HG03103 (cell line): Measurements from ENCODE around the gene C5orf63.
"Not testable (repeated sequence)": the region's sequence is repeated elsewhere in the genome, so short reads cannot be mapped to it uniquely, and the experiment has no call there.

Experiments
- ATAC-seq: cut with Tn5 transposase; IDR thresholded peaks from one replicate; pipeline ENCODE4 v1.9.1; 2021; ENCODE audit warnings: low read depth; ENCODE audit not compliant: unreplicated experiment

C5orf63 gene

DNA sequence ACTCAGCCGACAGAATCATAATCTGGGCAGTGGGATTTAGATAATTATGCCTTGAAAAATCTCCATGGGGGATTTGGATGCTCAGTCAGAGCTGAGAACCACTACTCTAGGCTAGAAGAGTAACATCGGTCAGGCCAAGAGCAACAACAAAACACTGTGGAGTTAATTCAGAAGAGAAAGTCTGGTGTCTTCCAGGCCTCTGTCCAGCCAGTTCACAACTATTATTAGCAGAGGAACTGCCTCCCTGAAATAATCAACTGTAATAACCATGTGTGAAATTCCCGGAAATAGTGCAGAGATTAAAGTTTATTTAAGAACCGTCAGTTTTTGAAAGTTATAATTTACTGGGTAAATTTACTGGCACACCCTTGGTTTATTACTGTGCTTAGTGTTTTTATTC, 34.8 kb downstream of the C5orf63 start:
- no peak for ATAC-seq

DNA sequence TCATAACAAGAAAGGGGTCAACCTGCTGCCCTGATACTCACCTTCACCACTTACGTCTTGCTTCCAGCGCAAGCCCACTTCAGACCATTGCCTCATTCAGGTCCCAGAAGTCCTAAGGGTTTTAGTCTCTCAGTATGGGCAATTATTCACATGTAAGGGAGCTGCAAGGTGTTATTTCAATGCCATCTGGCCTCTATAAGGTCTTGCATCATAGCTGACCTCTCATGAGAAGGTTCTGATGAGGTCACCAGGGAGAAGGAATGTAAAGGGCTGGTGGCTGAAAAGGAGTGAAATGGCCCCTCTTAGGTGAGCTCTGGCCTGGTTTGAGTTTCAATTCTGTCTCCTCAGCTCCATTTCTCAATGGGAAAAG, 41.5 kb downstream of the C5orf63 start:
- no peak for ATAC-seq

DNA sequence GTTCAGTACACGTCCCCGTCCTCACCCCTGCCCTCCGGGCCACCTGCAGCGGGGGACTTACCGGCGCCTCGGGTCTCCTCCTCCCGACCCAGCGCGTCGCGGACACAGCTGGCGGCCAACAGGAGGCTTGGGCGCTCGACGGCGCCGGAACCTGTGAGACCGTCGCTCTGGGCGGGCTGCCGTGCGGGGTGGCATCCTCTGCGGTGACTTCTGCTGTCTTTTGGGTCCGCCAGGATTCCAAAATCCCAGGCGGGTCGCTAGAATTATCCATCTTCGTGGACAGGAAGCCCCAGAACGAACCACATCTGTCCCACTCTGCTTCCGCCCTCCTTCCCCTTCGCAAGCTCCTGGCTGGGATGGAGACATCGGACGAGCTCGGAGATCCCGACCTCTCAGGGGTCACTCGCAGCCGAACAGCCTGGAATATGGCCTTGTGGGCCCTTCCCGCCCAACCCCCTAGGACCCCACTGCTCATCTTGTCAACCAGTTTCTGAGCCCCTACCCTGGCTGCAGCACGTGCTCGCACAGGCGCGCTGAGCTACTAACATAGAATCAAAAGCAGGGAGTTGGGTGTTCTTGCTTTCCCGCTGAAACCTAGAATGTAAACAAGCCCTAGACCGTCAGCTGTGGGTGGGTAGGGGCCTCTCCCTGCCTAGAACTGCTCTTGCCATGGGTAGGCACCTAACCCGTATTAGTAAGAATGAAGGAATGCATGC, 42.0 kb downstream of the C5orf63 start:
- no peak for ATAC-seq

DNA sequence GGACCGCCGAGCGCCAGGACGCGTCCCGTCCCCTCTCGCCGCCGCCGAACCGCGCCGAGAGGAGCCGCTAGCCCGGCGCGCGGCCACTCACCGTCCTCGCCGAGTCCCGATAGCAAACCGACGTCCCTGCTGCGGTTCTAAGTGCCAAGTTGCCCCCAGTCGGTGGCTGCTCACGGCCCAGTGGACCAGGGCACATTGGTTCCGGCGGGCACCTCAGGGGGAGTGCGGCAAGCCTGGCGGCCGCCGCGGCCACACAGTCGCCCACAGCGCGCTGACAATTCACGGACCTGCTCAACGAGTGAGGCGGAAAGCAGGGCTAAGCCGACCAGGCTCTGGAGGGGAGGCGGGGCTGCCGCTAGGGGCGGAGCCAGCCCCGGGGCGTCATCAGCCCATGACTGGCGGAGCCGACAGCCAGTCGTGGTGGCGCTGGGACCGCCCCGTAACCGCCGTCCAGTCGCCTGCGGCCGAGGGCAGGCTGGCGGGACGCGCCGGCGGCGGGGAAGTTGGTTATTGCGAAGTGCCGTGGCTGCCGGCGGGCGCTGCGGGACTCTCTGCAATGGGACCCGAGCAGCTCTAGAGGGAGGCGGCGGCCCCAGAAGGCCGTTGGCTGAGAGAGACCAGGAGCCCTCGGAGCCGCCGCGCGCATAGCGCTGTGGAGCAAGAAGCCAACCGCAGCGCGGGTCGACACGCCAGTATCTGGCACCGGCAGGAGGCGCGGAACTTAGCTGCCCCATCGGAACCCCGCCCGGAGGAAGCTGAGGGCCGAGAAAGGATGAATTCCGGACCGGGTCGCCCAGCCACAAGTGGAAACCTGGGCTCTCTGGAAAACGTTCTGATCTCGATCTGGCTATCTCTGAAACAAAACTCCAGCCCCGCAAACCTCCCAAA, 42.8 kb downstream of the C5orf63 start, which contains the start of gene MARCHF3:
TSS of gene MARCHF3 (minus strand) at position 300 of the 888 bp plus-strand sequence. CDS start 112,387 bp downstream, outside the sequence.
- ATAC-seq = peak; percentile 93

DNA sequence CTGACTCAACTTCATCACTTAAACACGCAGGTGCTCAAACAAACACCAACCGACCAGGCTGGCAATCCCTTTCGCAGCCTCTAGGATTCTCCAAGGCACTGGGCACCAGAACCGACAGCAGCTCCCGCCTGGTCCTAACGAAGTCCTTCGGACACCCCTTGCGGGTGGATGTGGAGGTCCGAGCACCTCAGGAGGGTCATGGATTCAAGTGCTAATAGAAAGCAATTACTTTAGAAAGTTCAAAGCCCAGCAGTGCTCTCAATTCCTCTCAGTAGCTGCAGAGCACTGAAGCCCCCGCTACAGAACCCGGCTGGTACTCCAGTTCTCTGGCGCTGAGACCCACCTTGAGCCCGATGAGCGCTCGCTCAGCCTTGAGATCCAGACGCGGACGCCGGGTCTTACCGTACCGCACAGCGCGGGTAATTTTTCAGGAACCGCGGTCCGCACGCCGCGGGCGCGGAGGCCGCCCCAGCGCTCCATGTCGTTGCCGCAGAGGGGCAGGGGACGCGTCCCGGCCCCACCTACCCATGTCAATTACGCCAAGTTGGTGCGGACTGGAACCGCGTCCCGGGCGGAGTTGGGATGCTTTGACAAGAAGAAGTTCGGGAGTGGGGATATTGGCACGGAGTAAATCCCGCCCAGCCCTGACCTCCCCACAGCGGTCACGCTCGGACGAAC, 43.6 kb downstream of the C5orf63 start:
- ATAC-seq = peak; percentile 4

DNA sequence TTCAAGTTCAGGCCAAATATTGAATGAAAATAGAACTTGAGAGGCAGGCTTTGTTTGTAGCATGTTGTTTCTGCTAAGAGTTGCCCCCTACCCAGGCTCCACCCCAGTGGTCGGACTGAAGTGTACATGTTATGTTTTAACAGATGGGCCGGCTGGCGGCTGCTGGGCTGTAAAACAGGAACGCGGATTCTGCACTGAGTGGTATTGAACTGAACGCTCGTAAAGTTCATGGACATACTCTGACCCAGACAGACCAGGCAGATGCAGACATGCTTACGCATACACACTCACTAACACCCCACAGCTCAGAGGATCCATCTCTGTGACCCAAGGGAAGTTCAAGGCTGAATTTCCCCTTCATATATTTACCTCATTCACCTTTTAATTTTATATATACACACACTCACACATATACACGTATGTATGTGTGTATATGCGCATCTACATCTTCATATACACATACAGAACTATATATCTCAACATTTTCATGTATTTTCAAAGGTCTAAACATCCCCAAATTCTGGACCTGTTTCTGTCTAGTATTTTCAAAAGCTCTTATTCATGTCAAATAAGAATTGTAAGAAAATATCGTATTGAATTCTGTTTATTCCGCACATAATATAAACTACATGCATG, 44.4 kb downstream of the C5orf63 start:
- ATAC-seq = no peak

DNA sequence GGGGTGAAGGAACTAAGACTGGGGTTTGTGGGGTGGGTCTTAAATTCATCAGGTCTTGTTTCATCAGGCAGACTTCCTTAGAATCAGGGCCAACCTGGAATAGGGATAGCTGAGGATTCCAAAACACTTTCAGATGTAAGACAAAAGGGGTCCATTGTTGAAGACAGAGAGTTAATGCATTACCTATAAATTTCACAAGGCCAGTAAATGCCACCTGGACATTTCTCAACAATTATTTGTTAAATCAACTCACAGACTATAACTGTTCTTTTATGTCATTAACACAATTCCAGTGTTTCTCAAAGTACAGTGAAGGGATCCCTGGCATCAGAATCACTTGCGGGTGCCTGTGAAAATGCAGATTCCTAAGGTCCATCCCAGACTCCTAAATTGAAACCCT, 45.8 kb downstream of the C5orf63 start:
- ATAC-seq = no peak

DNA sequence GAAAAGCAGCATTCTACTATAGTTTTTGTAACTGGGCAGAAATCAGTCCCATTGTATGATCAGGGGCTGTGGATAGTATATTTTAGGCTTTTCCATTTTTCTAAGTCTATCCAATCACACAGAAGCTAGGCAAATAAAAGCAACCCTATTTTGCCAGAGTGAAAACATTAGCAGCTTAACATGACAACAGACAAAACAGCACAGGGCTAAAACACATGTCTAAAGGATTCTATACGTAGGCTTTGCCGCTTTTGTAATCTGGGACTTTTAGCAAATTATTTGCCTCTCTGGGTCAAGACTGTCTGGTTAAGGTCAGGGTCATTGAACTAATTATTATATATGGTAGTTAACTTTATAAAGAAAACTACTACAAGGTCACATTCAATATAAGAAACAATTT, 47.1 kb downstream of the C5orf63 start:
- ATAC-seq = no peak

DNA sequence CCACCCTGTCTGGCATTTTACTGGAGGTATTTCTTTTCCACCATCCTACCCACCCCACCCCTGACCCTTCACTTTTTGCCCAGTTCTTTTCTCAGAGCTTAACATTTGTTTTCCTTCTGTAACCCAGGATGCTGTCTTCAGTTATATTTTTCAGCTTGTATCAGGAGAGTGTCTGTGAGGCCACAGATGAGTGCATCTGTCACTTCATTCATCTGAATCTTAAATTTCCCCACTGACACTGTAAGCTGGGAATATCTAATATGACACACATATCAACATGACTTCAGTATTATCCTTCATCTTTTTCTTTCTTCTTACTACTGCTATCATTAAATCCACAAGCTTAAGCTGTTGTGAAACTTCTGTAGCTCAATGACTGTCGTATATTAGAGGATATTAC, 47.8 kb downstream of the C5orf63 start:
- ATAC-seq = no peak

DNA sequence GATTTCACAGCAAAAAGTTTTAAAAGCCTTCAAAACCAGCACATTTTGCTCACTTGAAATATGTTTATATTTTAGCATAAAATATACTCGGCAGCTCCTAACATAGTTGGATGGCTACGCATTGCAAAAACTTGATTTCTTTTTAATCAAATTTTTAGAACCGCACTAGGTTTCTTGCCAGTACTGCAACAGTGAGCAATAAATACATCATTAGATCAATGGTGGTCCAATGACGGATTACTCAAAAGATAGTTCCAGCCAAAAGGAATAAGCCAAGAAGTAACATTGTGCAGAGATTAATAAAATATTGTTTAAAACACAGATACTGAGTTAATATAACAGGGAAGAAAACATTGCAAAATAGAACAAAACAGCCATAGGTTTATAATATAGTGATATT, 48.5 kb downstream of the C5orf63 start:
- ATAC-seq = no peak

DNA sequence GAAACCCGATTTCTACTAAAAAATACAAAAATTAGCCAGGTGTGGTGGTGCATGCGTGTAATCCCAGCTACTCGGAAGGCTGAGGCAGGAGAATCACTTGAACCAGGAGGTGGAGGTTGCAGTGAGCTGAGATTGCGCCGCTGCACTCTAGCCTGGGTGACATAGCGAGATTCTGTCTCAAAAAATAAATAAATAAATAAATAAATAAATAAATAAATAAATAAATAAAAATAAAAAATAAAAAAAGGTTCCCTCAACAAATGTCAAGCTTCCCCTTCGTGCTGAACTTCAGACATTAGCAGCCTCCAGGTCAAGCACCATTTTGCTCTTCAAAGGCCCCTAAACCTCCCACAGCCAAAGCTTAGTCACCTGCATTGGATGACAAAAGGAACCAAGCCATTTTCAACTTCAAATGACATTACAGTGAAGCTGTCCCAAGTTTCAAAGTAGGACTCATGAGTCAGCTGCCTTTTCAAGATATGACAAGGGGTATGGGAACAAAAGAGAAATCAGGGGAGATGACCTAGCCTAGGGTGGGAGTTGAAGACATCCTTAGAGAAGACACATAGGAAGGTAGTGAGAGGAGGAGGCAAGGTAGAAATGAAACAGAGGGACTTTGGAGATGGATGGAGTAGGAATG, 49.6 kb downstream of the C5orf63 start:
- not testable (repeated sequence) for ATAC-seq

DNA sequence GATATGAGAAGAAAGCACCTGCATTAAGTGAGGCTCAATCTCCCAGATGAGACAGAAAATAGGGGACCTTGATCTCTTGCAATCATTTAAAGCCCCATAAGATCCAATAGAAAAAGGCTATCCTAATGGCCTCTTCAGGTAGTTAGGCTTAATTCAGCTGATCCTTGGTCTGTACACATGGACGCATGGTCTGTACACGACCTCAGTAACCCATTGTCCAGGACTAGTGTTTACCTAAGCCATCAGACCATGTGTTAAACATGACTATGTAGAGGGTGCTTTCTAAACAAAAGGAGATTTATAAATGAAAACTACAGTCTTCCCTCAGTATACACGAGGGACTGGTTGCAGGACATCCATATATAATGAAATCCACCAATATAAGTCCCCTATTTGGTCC, 50.5 kb downstream of the C5orf63 start:
- ATAC-seq = no peak

DNA sequence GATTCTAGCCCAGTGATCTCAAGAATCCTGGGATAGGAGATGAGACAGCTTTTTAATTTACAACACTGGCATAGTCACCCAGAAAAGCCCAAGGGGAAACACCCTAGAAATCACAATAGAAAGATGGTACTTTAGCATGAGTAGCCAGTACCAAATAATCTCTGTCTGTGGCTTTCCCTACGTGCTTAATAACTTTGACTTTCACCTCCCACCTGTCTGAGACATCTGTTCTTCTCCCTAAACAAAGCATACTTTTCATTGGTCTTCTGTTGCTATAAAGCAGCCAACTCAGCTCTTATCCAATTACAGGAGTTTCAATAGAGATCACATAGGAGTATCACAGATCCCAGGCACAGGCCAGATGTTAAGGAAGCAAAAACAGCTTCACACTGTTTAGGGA, 53.4 kb downstream of the C5orf63 start:
- ATAC-seq = no peak

DNA sequence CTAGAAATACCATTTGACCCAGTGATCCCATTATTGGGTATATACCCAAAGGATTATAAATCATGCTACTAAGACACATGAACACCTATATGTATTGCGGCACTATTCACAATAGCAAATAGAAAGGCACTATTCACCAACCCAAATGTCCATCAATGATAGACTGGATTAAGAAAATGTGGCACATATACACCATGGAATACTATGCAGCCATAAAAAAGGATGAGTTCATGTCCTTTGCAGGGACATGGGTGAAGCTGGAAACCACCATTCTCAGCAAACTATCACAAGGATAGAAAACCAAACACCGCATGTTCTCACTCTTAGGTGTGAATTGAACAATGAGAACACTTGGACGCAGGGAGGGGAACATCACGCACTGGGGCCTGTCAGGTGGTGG, 56.6 kb downstream of the C5orf63 start:
- ATAC-seq = not testable (repeated sequence)

DNA sequence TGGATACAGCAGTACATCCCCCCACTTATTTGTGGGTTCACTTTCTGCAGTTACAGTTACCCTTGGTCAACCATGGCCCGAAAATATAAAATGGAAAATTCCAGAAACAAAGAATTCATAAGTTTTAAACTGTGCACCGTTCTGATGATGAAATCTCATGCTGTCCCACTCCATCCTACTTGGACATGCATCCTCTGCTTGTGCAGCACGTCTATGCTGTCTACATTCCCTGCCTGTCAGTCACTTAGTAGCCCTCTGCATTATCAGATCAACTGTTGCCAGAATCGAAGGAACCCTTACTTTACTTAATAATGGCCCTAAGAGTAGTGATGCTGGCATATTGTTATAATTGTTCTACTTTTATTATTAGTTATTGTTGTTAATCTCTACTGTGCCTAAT, 57.6 kb downstream of the C5orf63 start:
- no peak for ATAC-seq

DNA sequence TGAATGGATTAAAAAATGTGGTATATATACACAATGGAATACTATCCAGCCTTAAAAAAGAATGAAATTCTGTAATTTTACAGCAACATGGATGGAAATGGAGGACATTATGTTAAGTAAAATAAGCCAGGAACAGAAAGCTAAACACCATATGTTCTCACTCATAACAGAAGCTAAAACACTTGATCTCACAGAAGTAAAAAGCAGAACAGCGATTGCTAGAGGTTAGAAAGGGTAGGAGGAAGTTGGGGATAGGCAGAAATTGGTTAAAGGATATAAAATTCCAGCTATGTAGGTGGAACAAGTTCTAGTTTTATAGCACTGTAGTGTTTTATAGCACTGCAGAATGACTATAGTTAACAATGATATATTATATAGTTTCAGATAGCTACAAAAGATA, 58.7 kb downstream of the C5orf63 start:
- peak; percentile 45 for ATAC-seq

DNA sequence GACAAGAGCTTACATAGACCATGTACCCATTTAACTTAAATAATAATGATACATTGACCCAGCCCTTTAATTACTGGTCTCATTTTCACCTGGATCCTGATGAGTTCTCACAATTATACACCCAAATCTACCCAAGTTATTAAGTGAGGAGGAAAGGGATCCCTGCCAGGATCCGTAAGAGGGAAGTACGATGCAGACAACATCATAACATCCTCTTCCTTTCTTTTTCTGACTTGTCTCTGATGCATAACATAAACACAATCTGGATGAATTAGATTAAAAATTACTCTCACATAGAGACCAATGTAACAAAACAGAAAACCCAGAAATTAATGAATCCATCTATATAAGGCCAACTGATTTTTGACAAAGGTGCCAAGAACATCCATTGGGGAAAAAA, 59.9 kb downstream of the C5orf63 start:
- ATAC-seq = no peak

DNA sequence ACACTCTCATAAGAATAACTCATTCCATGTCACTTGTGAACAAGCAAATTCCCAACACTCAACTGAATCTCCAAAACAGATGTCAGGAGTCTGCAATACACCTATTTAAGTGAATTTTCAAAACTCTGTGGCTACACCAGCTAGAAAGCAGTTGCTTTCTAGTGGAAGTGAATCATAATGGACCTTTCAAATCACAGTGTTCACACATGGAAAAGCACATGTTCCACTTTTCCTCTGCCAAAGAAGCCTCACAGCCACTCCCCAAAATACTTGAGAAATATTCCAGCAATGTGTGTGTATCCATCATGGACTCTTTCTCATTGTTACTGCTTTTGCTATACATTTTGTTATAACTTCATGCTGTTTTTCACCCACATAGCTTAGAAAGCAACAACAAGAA, 60.4 kb downstream of the C5orf63 start:
- ATAC-seq = no peak

DNA sequence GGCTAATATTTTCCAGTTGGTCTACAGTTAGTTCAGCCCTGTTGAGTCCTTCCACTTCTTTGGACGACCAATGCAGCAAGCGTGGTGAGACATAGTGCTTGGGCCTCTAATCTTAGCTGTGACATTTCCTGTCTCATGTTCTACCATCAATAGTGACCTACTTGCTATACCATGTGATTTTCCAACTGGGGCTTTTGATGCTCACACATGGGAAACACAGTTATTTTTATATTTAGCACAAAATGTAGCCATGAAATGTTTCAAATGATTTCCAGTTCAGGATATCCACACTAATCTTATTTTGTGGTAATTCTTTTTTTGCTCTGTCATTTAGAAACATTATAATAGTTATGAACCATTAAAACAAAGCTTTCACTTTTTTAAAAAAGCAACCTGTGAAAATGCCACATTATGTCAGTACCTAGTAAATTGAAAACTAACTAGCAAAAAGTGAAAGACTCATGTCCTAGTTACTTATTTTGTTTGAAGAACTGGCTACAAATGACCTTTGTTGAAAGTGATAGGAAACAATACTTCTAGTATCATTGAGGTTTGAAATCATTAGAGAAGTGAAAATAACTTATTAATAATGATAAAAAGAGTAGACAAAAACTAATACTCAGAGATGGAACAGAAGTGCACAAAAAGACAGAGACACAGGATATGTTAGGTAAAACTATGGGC, 61.2 kb downstream of the C5orf63 start:
- peak; percentile 67 for ATAC-seq

DNA sequence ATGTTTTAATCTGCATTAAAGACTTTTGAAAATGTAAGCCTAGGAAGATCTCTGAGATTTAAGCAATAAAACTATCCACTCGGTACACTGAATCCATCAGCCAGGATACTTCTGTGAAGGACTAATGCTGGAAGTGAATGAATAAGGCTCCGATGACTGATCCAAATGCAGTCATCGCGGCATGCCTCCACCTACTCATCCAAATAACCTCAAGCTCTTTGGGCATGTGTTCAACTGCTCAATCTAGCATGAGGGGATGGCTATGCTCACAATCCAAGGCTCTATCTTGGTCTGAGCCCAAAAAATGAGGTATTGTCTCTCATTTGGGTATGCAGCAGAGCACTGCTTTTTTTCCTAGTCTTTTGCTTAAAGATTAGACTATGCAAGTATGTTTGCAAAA, 62.1 kb downstream of the C5orf63 start:
- ATAC-seq = no peak
